Glutamatergic neuron (in vitro differentiated cells): ENCODE results near the gene UST. TPM values are rescaled to one million over a fixed set of nuclear protein-coding genes. Genes with fewer than 3 reads are reported as not detected.
A peak's percentile ranks its signal among the peaks of the same experiment; 100 is the strongest.

Source experiments
- DNase-seq: peaks from one replicate; pipeline ENCODE4 v3.0.0; 2022
- H3K27ac Mint-ChIP-seq: one replicate; pipeline ENCODE4 v1.8.0; 2020; ENCODE audit warnings: mild to moderate bottlenecking, mixed read lengths, inconsistent platforms; ENCODE audit not compliant: unreplicated experiment
- H3K27me3 Mint-ChIP-seq: one replicate; pipeline ENCODE4 v1.8.0; 2020; ENCODE audit warnings: mild to moderate bottlenecking, moderate library complexity, mixed read lengths, inconsistent platforms; ENCODE audit not compliant: unreplicated experiment
- H3K36me3 Mint-ChIP-seq: one replicate; pipeline ENCODE4 v1.8.0; 2020; ENCODE audit warnings: mild to moderate bottlenecking, mixed read lengths, inconsistent platforms; ENCODE audit not compliant: unreplicated experiment
- H3K4me1 Mint-ChIP-seq: one replicate; pipeline ENCODE4 v1.8.0; 2020; ENCODE audit warnings: mild to moderate bottlenecking, low read depth, mixed read lengths, inconsistent platforms; ENCODE audit not compliant: unreplicated experiment
- H3K4me3 Mint-ChIP-seq: one replicate; pipeline ENCODE4 v1.8.0; 2020; ENCODE audit warnings: mild to moderate bottlenecking, mixed read lengths, inconsistent platforms; ENCODE audit not compliant: unreplicated experiment
- H3K9me3 Mint-ChIP-seq: one replicate; pipeline ENCODE4 v1.8.0; 2020; ENCODE audit warnings: mild to moderate bottlenecking, moderate library complexity, mixed read lengths, inconsistent platforms; ENCODE audit not compliant: unreplicated experiment
- total RNA-seq: library from RNA; stranded (reverse); fragmentation: NEBNext Ultra II Directional; extraction: Animal tissue kit (Norgen Biotek cat#: 25700); gene quantifications from one replicate; pipeline ENCODE4 v1.2.1, GENCODE V29; 2021; ENCODE audit not compliant: unreplicated experiment
- TF ChIP-seq, protein P1 (sequence below): fragments of 200-600 bp; sonication (generic); IDR thresholded peaks from one replicate; pipeline ENCODE4 v1.5.0; 2021; ENCODE audit not compliant: partially characterized antibody, unreplicated experiment

UST gene
- total RNA-seq, 1 donor from 2014 or later, result 11.2 TPM

- H3K27ac Mint-ChIP-seq, result no peak overlapping the region
- no peaks in the 10 kb centered on the region for H3K36me3 Mint-ChIP-seq
- peak; percentile 29 for DNase-seq
- TF ChIP-seq, protein P1, sequence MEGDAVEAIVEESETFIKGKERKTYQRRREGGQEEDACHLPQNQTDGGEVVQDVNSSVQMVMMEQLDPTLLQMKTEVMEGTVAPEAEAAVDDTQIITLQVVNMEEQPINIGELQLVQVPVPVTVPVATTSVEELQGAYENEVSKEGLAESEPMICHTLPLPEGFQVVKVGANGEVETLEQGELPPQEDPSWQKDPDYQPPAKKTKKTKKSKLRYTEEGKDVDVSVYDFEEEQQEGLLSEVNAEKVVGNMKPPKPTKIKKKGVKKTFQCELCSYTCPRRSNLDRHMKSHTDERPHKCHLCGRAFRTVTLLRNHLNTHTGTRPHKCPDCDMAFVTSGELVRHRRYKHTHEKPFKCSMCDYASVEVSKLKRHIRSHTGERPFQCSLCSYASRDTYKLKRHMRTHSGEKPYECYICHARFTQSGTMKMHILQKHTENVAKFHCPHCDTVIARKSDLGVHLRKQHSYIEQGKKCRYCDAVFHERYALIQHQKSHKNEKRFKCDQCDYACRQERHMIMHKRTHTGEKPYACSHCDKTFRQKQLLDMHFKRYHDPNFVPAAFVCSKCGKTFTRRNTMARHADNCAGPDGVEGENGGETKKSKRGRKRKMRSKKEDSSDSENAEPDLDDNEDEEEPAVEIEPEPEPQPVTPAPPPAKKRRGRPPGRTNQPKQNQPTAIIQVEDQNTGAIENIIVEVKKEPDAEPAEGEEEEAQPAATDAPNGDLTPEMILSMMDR, result no peak
- H3K27me3 Mint-ChIP-seq, result no peaks in the 10 kb centered on the region
- no peaks in the 10 kb centered on the region for H3K9me3 Mint-ChIP-seq
- no peak overlapping the region for H3K4me3 Mint-ChIP-seq
- peaks cover 5% of the 10 kb centered on the region for H3K4me1 Mint-ChIP-seq
Measured at GRCh38 chr6:149079456-149079855, 332.6 kb downstream of the UST start.

DNA sequence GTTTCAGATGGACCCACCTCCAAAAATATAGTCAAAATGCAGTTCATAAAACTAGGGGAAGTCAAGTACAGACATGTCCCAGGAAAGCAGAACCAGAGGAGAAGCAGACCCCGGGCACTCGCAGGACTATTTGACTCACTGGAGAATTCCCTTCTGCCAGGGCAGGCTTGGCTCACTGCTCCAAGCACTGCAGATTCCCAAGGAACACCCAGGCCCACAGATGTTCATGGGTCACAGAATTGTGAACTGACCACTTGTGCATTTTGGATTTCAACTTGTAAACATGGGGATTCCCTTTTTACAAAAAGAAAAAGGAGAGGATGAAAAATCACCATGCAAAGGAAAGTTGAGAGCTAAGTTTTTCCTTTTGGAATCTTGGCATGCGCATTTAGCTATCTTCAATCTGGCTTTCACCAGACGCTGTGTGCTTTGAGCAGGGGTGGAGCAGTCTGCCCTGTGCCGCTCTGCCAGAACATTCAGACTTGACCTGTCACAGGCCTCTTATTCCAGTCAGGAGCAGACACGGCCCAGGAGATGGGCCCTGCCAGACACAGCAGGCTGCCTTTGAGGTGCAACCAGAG is 333.2 kb downstream of the UST start:
- H3K36me3 Mint-ChIP-seq, result no peaks in the 10 kb centered on the region
- H3K27ac Mint-ChIP-seq, result no peak overlapping the region
- H3K4me1 Mint-ChIP-seq, result peaks cover 5% of the 10 kb centered on the region
- no peak for DNase-seq
- no peaks in the 10 kb centered on the region for H3K27me3 Mint-ChIP-seq
- H3K9me3 Mint-ChIP-seq, result no peaks in the 10 kb centered on the region
- no peak overlapping the region for H3K4me3 Mint-ChIP-seq
- TF ChIP-seq, protein P1, result no peak

- TF ChIP-seq, protein P1, result no peak
- no peak overlapping the region for H3K4me3 Mint-ChIP-seq
- H3K4me1 Mint-ChIP-seq, result peaks cover 5% of the 10 kb centered on the region
- H3K9me3 Mint-ChIP-seq, result no peaks in the 10 kb centered on the region
- no peak overlapping the region for H3K27ac Mint-ChIP-seq
- H3K27me3 Mint-ChIP-seq, result no peaks in the 10 kb centered on the region
- DNase-seq, result no peak
- H3K36me3 Mint-ChIP-seq, result no peaks in the 10 kb centered on the region
Measured at GRCh38 chr6:149080511-149080910, 333.7 kb downstream of the UST start.

- DNase-seq, result no peak
- TF ChIP-seq, protein P1, result no peak
- H3K36me3 Mint-ChIP-seq, result no peaks in the 10 kb centered on the region
- H3K27ac Mint-ChIP-seq, result no peak overlapping the region
- H3K27me3 Mint-ChIP-seq, result no peaks in the 10 kb centered on the region
- H3K4me3 Mint-ChIP-seq, result no peak overlapping the region
- peaks cover 5% of the 10 kb centered on the region for H3K4me1 Mint-ChIP-seq
- H3K9me3 Mint-ChIP-seq, result no peaks in the 10 kb centered on the region
Measured at GRCh38 chr6:149081281-149081680, 334.5 kb downstream of the UST start.

DNA sequence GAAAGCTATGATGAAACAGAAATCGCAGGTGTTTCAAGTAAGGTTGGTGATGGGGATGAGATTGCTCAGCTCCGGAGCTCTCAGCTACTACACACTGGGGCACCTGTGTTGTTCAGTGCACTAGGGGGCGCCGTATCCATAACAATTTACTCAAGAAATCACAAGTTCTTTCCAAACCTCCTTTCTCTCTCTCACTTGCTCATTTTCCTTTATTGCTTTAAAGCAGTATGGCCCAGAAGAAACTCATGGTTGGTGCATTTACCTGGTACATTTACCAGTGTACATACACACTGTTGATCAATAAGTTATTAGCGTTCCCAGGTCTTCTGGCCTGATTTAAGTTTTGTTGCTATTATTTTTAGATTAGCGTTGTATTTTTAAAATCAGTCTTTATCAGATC is 335.5 kb downstream of the UST start:
- Mint-ChIP-seq H3K9me3 (no peaks in the 10 kb centered on the region), H3K36me3 (no peaks in the 10 kb centered on the region)

More for the DNA sequence above, 335.5 kb downstream of the UST start:
- DNase-seq, result peak; percentile 81
- Mint-ChIP-seq H3K27ac (no peak overlapping the region), H3K4me1 (peaks cover 5% of the 10 kb centered on the region), H3K4me3 (no peak overlapping the region), H3K27me3 (no peaks in the 10 kb centered on the region)
- TF ChIP-seq, protein P1, result peak; percentile 79
